GM23338 (cell line): Measurements from ENCODE around the gene CDON.
A peak's percentile ranks its signal among the peaks of the same experiment; 100 is the strongest.

Source experiments
- CTCF ChIP-seq, 2 experiments: fragments of 200-600 bp in 1 of 2; sonication (generic) in 1 of 2; conservative IDR thresholded peaks; 2 replicates each; pipeline versions ENCODE4 v1.5.1 to v1.6.1; 2016 to 2017; ENCODE audit warnings: antibody characterized with exemption in 2 of 2, low read depth in 2 of 2, mild to moderate bottlenecking in 2 of 2, moderate library complexity in 1 of 2
- POLR2AphosphoS5 ChIP-seq: IDR thresholded peaks from 2 replicates; pipeline ENCODE4 v1.6.1; 2016; ENCODE audit warnings: antibody characterized with exemption, low read depth

GRCh38 chr11:125971618-125972017 lies 91.0 kb downstream of the CDON start:
- TF ChIP-seq CTCF (conservative IDR thresholded peaks at IDR 0.05; ENCODE audit: low read depth in 2 of 2) (peak; percentile 16 to 18; a peak in 1 of 4 replicates), POLR2AphosphoS5 (no peak)
